Epithelial cell of esophagus (primary cell): Measurements from ENCODE around the gene DIAPH2.
A peak's percentile ranks its signal among the peaks of the same experiment; 100 is the strongest.

ENCODE experiments used
- DNase-seq: peaks from one replicate; pipeline ENCODE4 v3.0.0; 2010; ENCODE audit warnings: low read depth
- H3K4me3 ChIP-seq: 2 replicates; pipeline ENCODE4 v1.5.1; 2011; ENCODE audit warnings: mild to moderate bottlenecking, low read length, control low read depth
- CTCF ChIP-seq: IDR thresholded peaks from 2 replicates; pipeline ENCODE4 v1.5.1; 2011; ENCODE audit warnings: low read depth, mild to moderate bottlenecking, low read length, control low read depth, inconsistent platforms; ENCODE audit not compliant: insufficient read depth; ENCODE audit errors: missing control alignments

The DIAPH2 gene

GRCh38 chrX:97158269-97158668, 473.6 kb downstream of the DIAPH2 start:
- peak; percentile 26 for DNase-seq
- H3K4me3 ChIP-seq: no peak overlapping the region
- no peak for TF ChIP-seq CTCF

- no peak for TF ChIP-seq CTCF
- H3K4me3 ChIP-seq: no peak overlapping the region
- no peak for DNase-seq
Observed at GRCh38 chrX:97159916-97160800, 475.5 kb downstream of the DIAPH2 start.

GRCh38 chrX:97167333-97167732, 482.7 kb downstream of the DIAPH2 start:
- no peak for TF ChIP-seq CTCF
- no peak overlapping the region for H3K4me3 ChIP-seq
- no peak for DNase-seq

GRCh38 chrX:97168646-97169045, 484.0 kb downstream of the DIAPH2 start:
- DNase-seq: no peak
- no peak overlapping the region for H3K4me3 ChIP-seq
- TF ChIP-seq CTCF: no peak

GRCh38 chrX:97175147-97175546, 490.5 kb downstream of the DIAPH2 start:
- H3K4me3 ChIP-seq: no peak overlapping the region
- TF ChIP-seq CTCF: no peak
- no peak for DNase-seq

GRCh38 chrX:97189668-97190067, 505.0 kb downstream of the DIAPH2 start:
- peak; percentile 18 for DNase-seq
- no peak overlapping the region for H3K4me3 ChIP-seq
- no peak for TF ChIP-seq CTCF

GRCh38 chrX:97199501-97199900, 514.9 kb downstream of the DIAPH2 start:
- DNase-seq: no peak
- H3K4me3 ChIP-seq: no peak overlapping the region
- TF ChIP-seq CTCF: no peak
